ENCODE results near the gene SLC44A4.

DNA sequence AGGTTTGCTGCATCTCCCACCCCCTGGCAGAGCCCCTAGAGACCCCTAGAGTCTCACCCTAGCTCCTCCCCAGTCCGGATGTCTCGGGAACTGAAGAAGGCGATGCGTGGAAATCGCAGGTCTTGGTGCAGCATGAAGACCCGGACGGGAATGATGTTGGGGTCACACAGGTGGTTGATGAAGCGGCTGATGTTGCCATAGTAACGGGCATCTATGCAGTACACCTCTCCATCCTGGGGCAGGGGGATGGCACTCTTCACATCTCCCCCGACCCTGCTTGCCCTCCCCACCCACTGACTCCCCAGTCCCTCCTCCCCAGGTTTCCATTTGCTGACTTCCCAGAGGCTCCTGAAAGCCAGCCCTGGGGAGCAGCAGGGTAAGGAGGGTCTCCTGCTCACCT lies 1.8 kb upstream of the SLC44A4 start:
- TF ChIP-seq CTCF (IDR thresholded peaks at IDR 0.05) (no peak), POLR2A (IDR thresholded peaks at IDR 0.05) (no peak)
